Stimulated activated CD4-positive, alpha-beta T cell treated with anti-CD3 and anti-CD28 coated beads, Interleukin-15, amount 100 ng/mL, for 24 hours (primary cell): ENCODE measurements around the gene OR5H15.
"Not testable (repeated sequence)": the region's sequence is repeated elsewhere in the genome, so short reads cannot be mapped to it uniquely, and the experiment has no call there.

ENCODE experiments used
- DNase-seq: peaks from one replicate; pipeline ENCODE4 v3.0.0-alpha.2; 2020

Gene OR5H15

DNA sequence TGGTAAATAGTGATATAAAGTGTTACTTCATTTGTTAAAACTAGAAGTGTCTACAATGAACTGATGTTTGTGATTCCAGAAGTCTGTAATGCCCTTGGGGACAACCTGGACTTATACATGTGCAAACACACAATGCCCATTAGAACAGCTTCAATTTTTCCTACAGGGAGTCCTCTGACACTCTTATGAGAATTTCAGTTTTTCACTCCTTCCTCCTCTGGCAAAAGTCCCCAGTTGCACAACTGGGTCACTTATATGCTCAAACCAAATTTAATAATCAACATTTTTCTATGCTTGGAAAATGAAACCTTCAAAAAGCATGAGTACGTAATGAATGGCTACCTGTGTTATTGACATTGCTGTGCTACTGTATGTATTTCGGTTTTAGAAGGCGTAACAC is at the start of gene OR5H15:
Gene OR5H15 (plus strand): TSS at position 301 of the 400 bp plus-strand sequence. CDS start 2,004 bp downstream, outside the sequence.
- DNase-seq = no peak

DNA sequence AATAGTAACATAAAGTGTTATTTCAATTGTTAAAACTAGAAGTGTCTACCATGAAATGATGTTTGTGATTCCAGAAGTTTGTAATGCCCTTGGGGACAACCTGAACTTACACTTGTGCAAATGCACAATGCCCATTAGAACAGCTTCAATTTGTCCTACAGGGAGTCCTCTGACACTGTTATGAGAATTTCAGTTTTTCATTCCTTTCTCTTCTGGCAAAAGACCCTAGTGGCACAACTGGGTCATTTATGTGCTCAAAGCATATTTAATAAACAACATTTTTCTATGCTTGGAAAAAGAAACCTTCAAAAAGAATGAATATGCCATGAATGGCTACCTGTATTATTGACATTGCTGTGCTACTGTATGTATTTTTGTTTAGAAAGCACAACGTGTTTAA is 36.1 kb upstream of the OR5H15 start, which contains the start of gene OR5H1:
Gene OR5H1 (plus strand): TSS at position 301 of the 400 bp plus-strand sequence. CDS start 1,977 bp downstream, outside the sequence.
- no peak for DNase-seq

DNA sequence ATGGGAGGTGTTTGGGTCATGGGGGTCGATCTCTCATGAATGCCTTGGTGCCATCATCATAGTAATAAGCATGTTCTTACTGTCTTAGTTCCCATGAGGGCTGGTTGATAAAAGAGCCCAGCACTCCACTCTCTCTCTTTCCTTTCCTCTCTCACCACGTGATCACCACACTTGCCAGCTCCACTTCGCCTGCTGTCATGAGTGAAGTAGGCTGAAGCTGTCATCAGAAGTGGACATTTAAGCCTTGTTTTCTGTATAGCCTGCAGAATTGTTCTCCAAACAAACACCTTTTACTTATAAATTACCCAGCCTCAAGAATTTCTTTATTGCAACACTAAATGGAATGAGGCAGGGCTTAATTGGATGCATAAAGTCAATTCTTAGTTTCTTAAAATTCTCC is 29.9 kb upstream of the OR5H15 start:
- no peak for DNase-seq

DNA sequence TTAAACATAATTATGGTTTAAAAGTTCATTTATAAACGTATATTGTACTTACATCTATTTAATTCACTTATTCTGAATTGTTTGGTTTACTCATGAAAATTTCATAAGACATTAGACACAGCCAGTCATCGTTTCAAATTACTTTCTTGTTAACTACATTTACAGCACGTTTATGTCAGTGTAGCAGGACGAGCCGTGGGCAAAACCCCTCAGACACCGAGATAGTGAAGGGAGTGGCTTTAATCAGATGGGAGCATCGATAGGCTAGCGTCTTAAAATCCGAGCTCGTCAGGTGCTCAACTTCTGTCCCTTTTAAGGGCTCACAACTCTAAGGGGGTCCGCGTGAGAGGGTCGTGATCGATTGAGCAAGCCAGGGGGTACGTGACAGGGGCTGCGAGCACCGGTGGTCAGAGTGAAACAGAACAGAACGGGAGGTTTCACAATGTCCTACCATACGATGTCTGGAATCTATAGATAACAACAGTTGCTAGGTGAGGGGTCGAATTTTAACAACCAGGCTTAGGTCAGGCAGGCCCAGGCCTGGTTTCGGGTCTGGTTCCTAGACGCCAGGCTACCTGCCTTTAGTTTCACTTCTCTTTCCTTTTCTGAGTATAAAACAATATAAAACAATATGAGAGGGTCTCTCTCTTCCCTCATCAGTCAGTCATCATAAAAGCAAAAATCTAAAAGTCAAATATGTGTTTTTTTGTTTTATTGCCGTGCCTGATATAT is 28.5 kb upstream of the OR5H15 start:
- DNase-seq = not testable (repeated sequence)

GRCh38 chr3:98140531-98140930 is 26.0 kb upstream of the OR5H15 start:
- DNase-seq = no peak

- DNase-seq = no peak
Measured at GRCh38 chr3:98147179-98147578, 19.3 kb upstream of the OR5H15 start, which contains the start of gene OR5H14. TSS of gene OR5H14 (plus strand) at chr3:98147479. CDS start at chr3:98149386, 1,907 bp downstream.

GRCh38 chr3:98148751-98149150 is 17.7 kb upstream of the OR5H15 start:
- DNase-seq = no peak

DNA sequence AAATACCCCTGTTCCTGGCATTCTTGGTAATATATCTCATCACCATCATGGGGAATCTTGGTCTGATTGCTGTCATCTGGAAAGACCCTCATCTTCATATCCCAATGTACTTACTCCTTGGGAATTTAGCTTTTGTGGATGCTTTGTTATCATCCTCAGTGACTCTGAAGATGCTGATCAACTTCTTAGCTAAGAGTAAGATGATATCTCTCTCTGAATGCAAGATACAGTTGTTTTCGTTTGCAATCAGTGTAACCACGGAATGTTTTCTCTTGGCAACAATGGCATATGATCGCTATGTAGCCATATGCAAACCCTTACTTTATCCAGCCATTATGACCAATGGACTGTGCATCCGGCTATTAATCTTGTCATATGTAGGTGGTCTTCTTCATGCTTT is 17.0 kb upstream of the OR5H15 start:
- not testable (repeated sequence) for DNase-seq

GRCh38 chr3:98151241-98151640 is 15.3 kb upstream of the OR5H15 start:
- no peak for DNase-seq

GRCh38 chr3:98171071-98171470 is 4.6 kb downstream of the OR5H15 start:
- no peak for DNase-seq

- no peak for DNase-seq
Measured at GRCh38 chr3:98172621-98173020, 6.1 kb downstream of the OR5H15 start.

GRCh38 chr3:98180319-98180890 is 13.9 kb downstream of the OR5H15 start:
- DNase-seq = no peak

DNA sequence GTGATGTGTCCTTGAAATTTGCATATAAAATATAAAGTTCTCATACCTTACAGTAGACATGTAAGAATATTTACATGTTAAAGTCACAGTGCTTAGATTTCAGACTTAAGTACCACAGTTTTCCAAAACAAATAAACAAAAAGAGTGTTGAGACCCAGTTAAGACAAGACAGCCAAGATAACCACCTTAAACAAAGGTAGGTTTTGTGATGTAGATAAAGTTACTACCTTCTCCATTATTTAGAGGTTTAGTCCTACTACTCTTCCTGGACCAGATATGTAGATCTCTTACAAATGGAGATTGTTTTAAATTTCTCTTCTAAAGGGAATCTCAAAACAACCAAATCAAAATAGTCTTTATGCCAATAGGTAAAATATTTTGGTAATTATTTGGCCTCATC is 15.7 kb downstream of the OR5H15 start:
- DNase-seq = no peak

DNA sequence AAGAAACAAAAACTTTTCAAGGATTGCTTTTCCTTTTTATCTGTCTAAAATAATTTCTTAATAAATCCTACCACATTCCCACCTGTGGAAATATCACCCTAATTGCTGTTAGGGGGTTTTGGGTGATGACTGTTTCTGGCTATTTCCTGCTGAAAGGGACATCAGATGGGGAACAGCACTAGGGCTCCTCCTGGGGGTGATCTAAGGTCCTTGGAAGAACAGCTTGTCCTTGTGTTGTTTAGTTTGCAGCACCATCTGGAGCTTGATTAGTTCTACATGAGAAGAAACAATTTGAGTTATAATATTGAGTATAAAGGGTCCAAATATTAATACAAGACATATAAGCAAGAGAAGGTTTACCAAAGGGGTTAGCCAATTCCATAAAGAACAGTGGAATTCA is 18.7 kb downstream of the OR5H15 start:
- no peak for DNase-seq

- no peak for DNase-seq
Measured at GRCh38 chr3:98188545-98188944, 22.0 kb downstream of the OR5H15 start.

DNA sequence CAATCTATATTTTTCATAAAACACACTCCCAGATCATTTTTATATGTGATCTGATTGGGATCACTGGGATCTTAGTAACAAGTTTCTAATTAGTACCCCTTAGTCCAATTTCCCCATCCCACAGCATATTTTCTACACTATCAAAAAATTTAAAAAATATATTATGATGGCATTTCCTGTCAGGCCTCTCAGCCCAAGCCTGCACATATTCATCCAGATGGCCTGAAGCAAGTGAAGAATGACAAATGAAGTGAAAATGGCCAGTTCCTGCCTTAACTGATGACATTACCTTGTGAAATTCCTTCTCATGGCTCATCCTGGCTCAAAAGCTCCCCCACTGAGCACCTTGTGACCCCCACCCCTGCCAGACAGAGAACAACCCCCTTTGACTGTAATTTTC is 24.4 kb downstream of the OR5H15 start:
- not testable (repeated sequence) for DNase-seq

DNA sequence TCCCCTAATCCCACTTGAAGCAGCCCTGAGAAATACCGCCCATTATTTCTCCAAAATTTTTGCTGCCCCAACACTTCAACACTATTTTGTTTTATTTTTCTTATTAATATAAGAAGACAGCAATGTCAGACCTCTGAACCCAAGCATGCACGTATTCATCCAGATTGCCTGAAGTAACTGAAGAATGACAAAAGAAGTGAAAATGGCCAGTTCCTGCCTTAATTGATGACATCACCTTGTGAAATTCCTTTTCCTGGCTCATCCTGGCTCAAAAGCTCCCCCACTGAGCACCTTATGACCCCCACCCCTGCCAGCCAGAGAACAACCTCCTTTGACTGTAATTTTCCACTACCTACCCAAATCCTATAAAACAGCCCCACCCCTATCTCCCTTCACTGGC is 29.8 kb downstream of the OR5H15 start:
- DNase-seq = not testable (repeated sequence)

GRCh38 chr3:98199020-98199419 is 32.5 kb downstream of the OR5H15 start:
- DNase-seq = no peak

GRCh38 chr3:98209244-98209643 is 42.7 kb downstream of the OR5H15 start:
- no peak for DNase-seq

- no peak for DNase-seq
Measured at GRCh38 chr3:98213276-98213675, 46.8 kb downstream of the OR5H15 start.

GRCh38 chr3:98215051-98215450 is 48.6 kb downstream of the OR5H15 start:
- DNase-seq = no peak
